BE2C (cell line): ENCODE data around the gene ELFN1.
"Not testable (repeated sequence)": the region's sequence is repeated elsewhere in the genome, so short reads cannot be mapped to it uniquely, and the experiment has no call there.

Source experiments
- DNase-seq: peaks from one replicate; pipeline ENCODE4 v3.0.0-alpha.2; 2020
- H3K27me3 ChIP-seq: fragments of 250-450 bp; sonication (Bioruptor Pico); 2 replicates; pipeline ENCODE4 v1.5.1; 2020; ENCODE audit warnings: mild to moderate bottlenecking
- H3K36me3 ChIP-seq: fragments of 250-450 bp; sonication (Bioruptor Pico); 2 replicates; pipeline ENCODE4 v1.5.1; 2020; ENCODE audit warnings: mild to moderate bottlenecking
- H3K4me1 ChIP-seq: fragments of 250-450 bp; sonication (Bioruptor Pico); 2 replicates; pipeline ENCODE4 v1.5.1; 2020
- H3K4me3 ChIP-seq: 2 replicates; pipeline ENCODE4 v1.5.1; 2011; ENCODE audit warnings: low read depth, low read length
- H3K9me3 ChIP-seq: fragments of 250-450 bp; sonication (Bioruptor Pico); 2 replicates; pipeline ENCODE4 v1.5.1; 2020
- CTCF ChIP-seq: IDR thresholded peaks from 2 replicates; pipeline ENCODE4 v1.5.1; 2012; ENCODE audit warnings: mild to moderate bottlenecking, low read depth, low read length

The ELFN1 gene

GRCh38 chr7:1758859-1759521 is 88.9 kb downstream of the ELFN1 start:
- Histone ChIP-seq H3K4me3 (no peak overlapping the region), H3K4me1 (no peaks in the 10 kb centered on the region), H3K36me3 (no peaks in the 10 kb centered on the region), H3K9me3 (peaks cover under 1% of the 10 kb centered on the region; the same call in 1 of the 2 replicates), H3K27me3 (peaks cover 13% of the 10 kb centered on the region)
- no peak for TF ChIP-seq CTCF
- DNase-seq, result no peak

GRCh38 chr7:1761097-1761496 is 91.0 kb downstream of the ELFN1 start:
- TF ChIP-seq CTCF, result no peak
- Histone ChIP-seq H3K4me3 (no peak overlapping the region), H3K27me3 (peaks cover 2% of the 10 kb centered on the region; the same call in 1 of the 2 replicates), H3K4me1 (no peaks in the 10 kb centered on the region), H3K36me3 (no peaks in the 10 kb centered on the region), H3K9me3 (peaks cover 4% of the 10 kb centered on the region)
- no peak for DNase-seq

DNA sequence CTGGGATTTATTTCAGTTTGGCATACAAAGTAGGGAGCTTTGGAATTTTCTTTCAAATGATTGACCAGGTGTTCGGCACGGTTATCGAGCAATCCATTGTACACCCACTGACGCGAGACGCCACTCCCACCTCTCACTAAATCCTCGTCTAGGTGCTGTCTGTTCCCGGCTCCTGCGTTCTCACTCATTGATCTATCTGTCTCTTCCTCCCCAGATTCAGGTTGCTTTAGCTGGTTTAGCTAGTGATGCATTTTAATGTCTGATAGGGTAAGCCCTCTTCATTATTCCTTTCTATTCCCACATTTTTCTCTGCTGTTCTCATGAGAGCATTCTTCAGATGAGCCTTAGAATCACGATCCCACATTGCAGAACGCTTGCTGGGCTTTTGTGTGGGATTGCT is 91.7 kb downstream of the ELFN1 start:
- DNase-seq, result no peak
- H3K36me3 ChIP-seq, result no peaks in the 10 kb centered on the region
- no peak overlapping the region for H3K4me3 ChIP-seq
- no peaks in the 10 kb centered on the region for H3K27me3 ChIP-seq
- no peaks in the 10 kb centered on the region for H3K4me1 ChIP-seq
- H3K9me3 ChIP-seq, result peaks cover 4% of the 10 kb centered on the region
- no peak for TF ChIP-seq CTCF

DNA sequence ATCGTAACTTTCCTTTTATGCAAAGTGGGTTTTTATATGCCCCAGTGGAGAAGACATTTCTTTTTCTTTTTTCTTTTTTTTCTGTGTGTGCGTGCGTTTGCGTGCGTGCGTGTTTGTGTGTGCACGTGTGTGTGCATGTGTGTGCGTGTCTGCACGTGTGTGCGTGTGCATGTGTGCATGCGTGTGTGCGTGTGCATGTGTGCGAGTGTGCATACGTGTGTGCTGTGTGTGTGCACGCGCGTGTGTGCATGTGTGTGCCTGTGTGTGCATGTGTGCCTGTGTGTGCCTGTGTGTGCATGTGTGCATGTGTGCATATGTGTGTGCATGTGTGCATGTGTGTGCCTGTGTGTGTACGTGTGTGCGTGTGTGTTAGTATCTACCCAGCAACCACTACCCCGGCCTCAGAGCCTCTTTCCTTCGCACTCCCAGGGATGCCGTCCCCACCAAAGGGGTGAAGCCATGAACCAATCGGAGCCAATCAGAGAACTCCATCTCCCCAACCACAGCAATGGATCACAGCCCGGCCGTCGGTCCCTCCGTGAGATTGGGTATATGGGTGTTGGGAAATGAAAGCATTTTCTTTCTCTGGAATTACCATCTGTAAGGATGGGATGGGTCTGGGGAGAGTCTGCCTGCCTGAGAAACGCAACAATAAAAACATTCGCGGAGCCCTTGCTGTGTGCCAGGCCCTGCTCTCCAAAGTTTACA is 92.3 kb downstream of the ELFN1 start:
- Histone ChIP-seq H3K9me3 (peaks cover 4% of the 10 kb centered on the region), H3K4me1 (no peaks in the 10 kb centered on the region), H3K27me3 (no peaks in the 10 kb centered on the region), H3K36me3 (no peaks in the 10 kb centered on the region), H3K4me3 (no peak overlapping the region)
- no peak for TF ChIP-seq CTCF
- DNase-seq, result no peak

- Histone ChIP-seq H3K9me3 (peaks cover 4% of the 10 kb centered on the region), H3K27me3 (no peaks in the 10 kb centered on the region), H3K4me1 (no peaks in the 10 kb centered on the region), H3K36me3 (no peaks in the 10 kb centered on the region), H3K4me3 (no peak overlapping the region)
- TF ChIP-seq CTCF, result no peak
- DNase-seq, result no peak
Observed at GRCh38 chr7:1763033-1763432, 93.0 kb downstream of the ELFN1 start.

DNA sequence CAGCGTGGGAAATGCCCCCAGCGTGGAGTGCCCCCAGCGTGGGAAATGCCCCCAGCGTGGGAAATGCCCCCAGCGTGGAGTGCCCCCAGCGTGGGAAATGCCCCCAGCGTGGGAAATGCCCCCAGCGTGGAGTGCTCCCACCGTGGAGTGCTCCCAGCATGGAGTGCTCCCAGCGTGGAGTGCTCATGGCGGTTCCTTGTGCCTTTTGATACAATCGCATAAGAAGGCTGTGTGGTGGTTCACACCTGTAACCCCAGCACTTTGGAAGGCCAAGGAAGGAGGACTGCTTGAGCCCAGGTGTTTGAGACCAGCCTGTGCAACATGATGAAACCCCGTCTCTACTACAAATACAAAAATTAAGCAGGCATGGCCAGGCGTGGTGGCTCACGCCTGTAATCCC is 93.8 kb downstream of the ELFN1 start:
- not testable (repeated sequence) for H3K4me3 ChIP-seq, DNase-seq, H3K9me3 ChIP-seq, H3K27me3 ChIP-seq, H3K4me1 ChIP-seq, H3K36me3 ChIP-seq
